BE2C (cell line): ENCODE data around the gene ITGB7.

Source experiments
- DNase-seq: peaks from one replicate; pipeline ENCODE4 v3.0.0-alpha.2; 2020
- H3K27me3 ChIP-seq: fragments of 250-450 bp; sonication (Bioruptor Pico); 2 replicates; pipeline ENCODE4 v1.5.1; 2020; ENCODE audit warnings: mild to moderate bottlenecking
- H3K36me3 ChIP-seq: fragments of 250-450 bp; sonication (Bioruptor Pico); 2 replicates; pipeline ENCODE4 v1.5.1; 2020; ENCODE audit warnings: mild to moderate bottlenecking
- H3K4me1 ChIP-seq: fragments of 250-450 bp; sonication (Bioruptor Pico); 2 replicates; pipeline ENCODE4 v1.5.1; 2020
- H3K4me3 ChIP-seq: 2 replicates; pipeline ENCODE4 v1.5.1; 2011; ENCODE audit warnings: low read depth, low read length
- H3K9me3 ChIP-seq: fragments of 250-450 bp; sonication (Bioruptor Pico); 2 replicates; pipeline ENCODE4 v1.5.1; 2020
- CTCF ChIP-seq: IDR thresholded peaks from 2 replicates; pipeline ENCODE4 v1.5.1; 2012; ENCODE audit warnings: mild to moderate bottlenecking, low read depth, low read length

ITGB7 gene

GRCh38 chr12:53200107-53200457 lies 7.0 kb downstream of the ITGB7 start:
- Histone ChIP-seq H3K27me3 (no peaks in the 10 kb centered on the region), H3K36me3 (no peaks in the 10 kb centered on the region), H3K4me1 (no peaks in the 10 kb centered on the region; the same call in 1 of the 2 replicates), H3K9me3 (no peaks in the 10 kb centered on the region), H3K4me3 (no peak overlapping the region)
- no peak for TF ChIP-seq CTCF
- DNase-seq, result no peak

GRCh38 chr12:53199700-53200099 lies 7.4 kb downstream of the ITGB7 start:
- Histone ChIP-seq H3K36me3 (no peaks in the 10 kb centered on the region), H3K9me3 (no peaks in the 10 kb centered on the region), H3K27me3 (no peaks in the 10 kb centered on the region), H3K4me3 (no peak overlapping the region), H3K4me1 (no peaks in the 10 kb centered on the region; the same call in 1 of the 2 replicates)
- no peak for TF ChIP-seq CTCF
- no peak for DNase-seq

GRCh38 chr12:53198486-53199110 lies 8.5 kb downstream of the ITGB7 start:
- Histone ChIP-seq H3K27me3 (no peaks in the 10 kb centered on the region), H3K36me3 (no peaks in the 10 kb centered on the region), H3K4me1 (no peaks in the 10 kb centered on the region; the same call in 1 of the 2 replicates), H3K9me3 (no peaks in the 10 kb centered on the region), H3K4me3 (no peak overlapping the region)
- no peak for DNase-seq
- no peak for TF ChIP-seq CTCF

GRCh38 chr12:53197011-53197640 lies 9.9 kb downstream of the ITGB7 start:
- DNase-seq, result no peak
- no peak for TF ChIP-seq CTCF
- H3K9me3 ChIP-seq, result no peaks in the 10 kb centered on the region
- no peaks in the 10 kb centered on the region for H3K27me3 ChIP-seq
- H3K36me3 ChIP-seq, result no peaks in the 10 kb centered on the region
- no peak overlapping the region for H3K4me3 ChIP-seq
- no peaks in the 10 kb centered on the region; the same call in 1 of the 2 replicates for H3K4me1 ChIP-seq

GRCh38 chr12:53196486-53196885 lies 10.6 kb downstream of the ITGB7 start:
- H3K27me3 ChIP-seq, result no peaks in the 10 kb centered on the region
- no peak for TF ChIP-seq CTCF
- H3K4me3 ChIP-seq, result no peak overlapping the region
- no peak for DNase-seq
- H3K36me3 ChIP-seq, result no peaks in the 10 kb centered on the region
- H3K4me1 ChIP-seq, result no peaks in the 10 kb centered on the region; the same call in 1 of the 2 replicates
- no peaks in the 10 kb centered on the region for H3K9me3 ChIP-seq
